EH (cell line): ENCODE measurements around the gene OTOP3.
"Not testable (repeated sequence)": the region's sequence is repeated elsewhere in the genome, so short reads cannot be mapped to it uniquely, and the experiment has no call there.

ENCODE experiments used
- DNase-seq: peaks from one replicate; pipeline ENCODE4 v3.0.0-alpha.2; 2015; ENCODE audit warnings: low read depth

OTOP3 gene

GRCh38 chr17:74935585-74936469 is at the start of gene OTOP3:
TSS of gene OTOP3 (plus strand) at chr17:74935898. CDS start at chr17:74935922, 24 bp downstream.
- no peak for DNase-seq

DNA sequence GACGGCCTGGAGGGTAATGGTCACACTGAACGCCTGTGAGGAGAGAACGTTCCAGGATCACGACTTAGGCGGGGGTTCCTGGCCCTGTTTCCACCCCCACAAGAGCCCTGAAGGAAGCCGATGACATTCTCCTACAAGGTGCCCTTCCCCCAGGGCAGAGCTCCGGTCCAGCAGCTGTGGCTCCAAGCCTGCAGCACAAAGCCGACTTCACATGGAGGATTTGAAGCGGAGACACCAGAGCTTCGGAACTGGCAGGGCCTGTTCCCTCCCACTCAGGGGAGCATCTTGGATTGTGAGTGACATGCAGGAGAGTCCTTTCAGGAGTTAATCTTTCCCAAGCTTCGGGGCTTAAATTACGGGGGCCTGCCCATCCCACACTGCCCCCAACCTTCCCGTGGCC is 47.2 kb upstream of the OTOP3 start:
- DNase-seq: no peak

DNA sequence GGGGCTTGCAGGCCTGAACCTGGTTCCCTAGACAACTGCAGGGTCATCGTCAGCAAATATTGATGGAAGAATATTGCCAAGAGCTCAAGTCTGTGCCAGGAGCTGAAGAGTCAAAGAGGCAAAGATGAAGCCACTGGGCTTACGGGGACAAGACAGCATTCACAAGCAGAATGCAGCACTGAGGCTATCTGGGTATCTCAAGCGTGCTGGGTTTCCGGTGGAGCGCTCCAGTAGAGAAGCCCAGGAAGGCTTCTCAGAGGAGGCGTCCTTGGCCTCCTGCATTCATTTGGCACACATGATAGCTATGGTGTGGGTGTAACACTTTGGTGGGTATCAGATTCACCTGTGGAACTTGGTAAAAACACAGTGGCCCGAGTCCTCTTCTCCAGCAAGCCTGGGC is 45.1 kb upstream of the OTOP3 start:
- DNase-seq: no peak

DNA sequence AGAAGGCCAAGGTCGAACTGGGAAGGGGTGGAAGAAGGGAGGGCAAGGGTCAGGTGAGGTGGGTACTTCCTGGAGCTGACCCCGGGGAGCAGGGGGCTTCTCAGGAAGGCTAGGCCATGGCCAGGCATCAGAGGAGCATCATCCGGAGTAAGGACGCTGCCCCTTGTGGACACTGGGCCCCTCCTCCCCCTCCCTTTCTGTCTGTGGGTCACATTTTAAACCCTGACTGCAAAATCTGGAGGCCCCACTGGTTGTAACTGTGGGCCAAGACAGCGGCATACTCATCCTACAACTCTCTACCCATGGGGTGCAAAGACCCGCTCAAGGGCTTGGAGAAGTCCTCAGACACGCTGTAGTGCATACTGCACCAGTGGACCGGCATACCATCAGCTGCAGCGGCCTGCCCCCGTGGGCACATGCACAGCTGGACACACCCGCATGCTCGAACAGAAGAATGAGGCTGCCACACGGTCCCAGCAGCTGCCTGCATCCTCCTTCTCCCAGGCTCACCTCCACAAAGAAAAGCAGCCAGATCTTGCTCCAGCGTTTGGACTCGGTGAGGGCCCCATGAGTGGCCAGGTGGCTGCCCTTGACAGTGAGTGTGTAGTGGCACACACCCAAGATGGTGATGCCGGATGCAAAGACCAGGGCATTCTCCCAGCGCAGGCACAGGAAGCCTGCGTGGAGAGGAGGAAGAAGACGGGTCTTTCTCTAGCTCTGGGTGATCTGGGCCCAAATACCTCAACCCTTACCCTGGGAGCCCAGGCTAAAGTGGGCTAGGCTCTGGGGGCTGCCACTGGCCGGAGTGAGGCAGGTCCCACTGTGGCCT is 43.5 kb upstream of the OTOP3 start:
- no peak for DNase-seq

GRCh38 chr17:74892974-74893911 is 42.5 kb upstream of the OTOP3 start, which contains the start of gene FADS6:
TSS of gene FADS6 (minus strand) at chr17:74893633. CDS start at chr17:74893595, 38 bp downstream.
- no peak for DNase-seq

- DNase-seq: no peak
Observed at GRCh38 chr17:74893936-74894671, 41.6 kb upstream of the OTOP3 start.

- DNase-seq: no peak
Observed at GRCh38 chr17:74898376-74898946, 37.2 kb upstream of the OTOP3 start.

- DNase-seq: no peak
Observed at GRCh38 chr17:74900208-74900607, 35.5 kb upstream of the OTOP3 start.

DNA sequence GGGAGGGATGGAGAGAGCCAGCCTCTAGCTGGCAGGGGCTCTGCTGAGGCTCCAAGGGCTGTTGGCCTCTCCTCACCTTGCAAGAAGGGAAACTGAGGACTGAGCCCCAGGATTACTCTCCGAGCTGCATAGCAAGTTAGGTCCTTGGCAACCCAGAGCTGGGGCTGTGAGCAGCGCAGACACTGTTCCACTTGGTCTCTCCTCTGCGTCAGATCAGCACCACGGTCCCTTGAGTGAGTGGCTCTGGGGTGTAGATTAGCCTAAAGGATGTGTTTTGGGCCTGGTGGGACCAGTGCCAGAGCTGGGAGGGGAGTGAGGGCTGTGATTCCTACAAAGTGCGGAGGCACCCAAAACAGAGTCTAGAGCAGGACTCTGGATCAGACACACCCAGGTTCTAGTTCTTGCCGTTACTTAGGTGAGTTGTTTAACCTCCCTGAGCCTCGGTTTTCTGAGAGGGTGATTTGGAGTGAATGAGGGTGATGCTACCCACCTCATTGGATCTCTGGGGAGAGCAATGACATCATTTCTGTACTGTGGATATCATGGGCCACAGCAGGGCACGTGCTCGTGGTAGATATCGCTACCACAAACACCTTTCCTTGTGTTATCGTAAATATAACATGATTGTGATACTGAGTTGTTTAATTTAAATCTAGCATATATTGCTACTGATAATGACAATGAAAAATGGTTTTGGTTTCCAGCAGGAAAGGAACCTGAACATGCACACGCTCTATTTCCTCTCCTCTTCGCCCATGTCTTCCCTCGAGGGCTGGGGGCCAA is 34.2 kb upstream of the OTOP3 start:
- no peak for DNase-seq

- DNase-seq: no peak
Observed at GRCh38 chr17:74903034-74903433, 32.7 kb upstream of the OTOP3 start.

DNA sequence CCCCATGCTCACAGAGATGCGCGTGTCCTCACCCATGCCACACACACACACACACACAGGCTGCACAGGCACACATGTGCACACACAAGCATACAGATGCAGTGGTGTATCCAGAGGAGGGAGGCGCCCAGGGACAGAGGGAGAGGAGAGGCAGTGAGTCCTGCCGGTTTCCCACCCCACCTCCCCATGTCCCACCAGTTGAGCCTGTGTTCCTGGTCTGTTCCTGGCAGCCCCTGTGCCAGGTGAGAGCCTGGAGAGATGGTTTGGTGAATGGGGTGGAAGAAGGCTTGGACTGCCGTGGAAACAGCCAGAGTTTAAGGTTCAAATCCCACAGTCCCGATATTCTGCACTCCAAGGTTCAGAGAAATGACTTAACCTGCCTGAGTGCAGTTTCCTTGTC is 32.0 kb upstream of the OTOP3 start:
- DNase-seq: no peak

DNA sequence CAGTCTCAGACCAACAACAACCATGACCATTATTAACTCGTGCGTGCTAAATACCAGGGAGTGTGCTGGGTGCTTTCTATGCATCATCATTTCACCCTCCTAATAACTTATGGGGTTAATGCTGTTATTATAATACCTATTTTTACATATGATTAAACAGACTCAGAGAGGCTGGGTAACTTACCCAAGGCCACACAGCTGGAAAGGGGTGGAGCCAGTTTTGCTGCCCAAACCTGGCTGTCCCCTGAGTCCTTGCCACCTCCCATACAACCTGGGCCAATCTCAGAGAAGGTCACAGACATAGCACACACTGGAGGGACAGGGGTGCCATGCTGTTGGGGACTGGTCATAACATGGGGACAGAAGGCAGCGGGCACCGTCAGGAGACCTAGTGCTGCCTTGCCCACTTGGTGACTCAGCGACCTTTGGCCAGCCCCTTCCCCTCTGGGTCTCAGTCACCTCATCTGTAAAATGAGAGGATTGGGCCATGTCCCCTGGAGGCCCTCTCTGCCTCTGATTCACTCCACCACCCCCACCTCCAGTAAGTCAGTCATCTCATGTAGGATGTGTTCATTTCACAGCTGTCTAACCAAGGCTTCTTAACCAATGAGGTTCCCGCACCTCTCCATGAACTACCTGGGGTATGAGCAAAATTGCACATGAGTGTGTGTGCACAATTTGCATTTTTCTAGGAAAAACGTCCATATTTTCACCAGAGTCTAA is 30.9 kb upstream of the OTOP3 start:
- no peak for DNase-seq

- peak; percentile 11 for DNase-seq
Observed at GRCh38 chr17:74906214-74906793, 29.4 kb upstream of the OTOP3 start.

DNA sequence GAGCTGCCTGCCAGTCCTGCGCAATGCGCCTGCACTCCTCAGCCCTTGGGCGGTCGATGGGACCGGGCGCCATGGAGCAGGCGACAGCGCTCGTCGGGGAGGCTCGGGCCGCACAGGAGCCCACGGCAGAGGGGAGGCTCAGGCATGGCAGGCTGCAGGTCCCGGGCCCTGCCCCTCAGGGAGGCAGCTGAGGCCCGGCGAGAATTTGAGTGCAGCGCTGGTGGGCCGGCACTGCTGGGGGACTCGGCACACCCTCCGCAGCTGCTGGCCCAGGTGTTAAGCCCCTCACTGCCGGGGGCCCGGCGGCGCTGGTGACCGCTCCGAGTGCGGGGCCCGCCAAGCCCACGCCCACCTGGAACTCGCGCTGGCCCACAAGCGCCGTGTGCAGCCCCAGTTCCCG is 28.7 kb upstream of the OTOP3 start:
- no peak for DNase-seq

DNA sequence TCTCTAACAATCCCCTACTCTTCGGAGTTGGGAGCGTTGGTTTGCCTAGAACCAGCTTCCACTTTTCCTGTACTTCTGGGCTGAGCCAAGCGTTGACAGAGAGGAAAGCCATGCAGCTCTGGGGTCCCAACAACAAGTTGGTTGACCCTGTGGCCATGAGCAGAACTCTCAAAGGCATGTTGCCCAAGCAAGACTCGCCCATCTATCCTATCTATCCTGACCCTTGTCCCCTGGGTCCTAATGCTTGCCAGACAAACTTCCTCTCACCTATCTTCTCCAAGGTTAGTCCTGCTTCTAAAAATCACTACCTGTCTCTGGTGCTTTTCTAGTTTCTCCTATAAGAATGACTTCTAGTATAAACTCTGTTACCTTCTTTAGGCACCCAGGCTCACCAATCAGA is 26.6 kb upstream of the OTOP3 start:
- not testable (repeated sequence) for DNase-seq

GRCh38 chr17:74911423-74911822 is 24.3 kb upstream of the OTOP3 start:
- not testable (repeated sequence) for DNase-seq

GRCh38 chr17:74916136-74916850 is 19.4 kb upstream of the OTOP3 start:
- no peak for DNase-seq

- no peak for DNase-seq
Observed at GRCh38 chr17:74916851-74917199, 18.9 kb upstream of the OTOP3 start.
